Esophagus muscularis mucosa (tissue), 4 donors: ENCODE measurements around the gene TPR. TPM values are rescaled to one million over a fixed set of nuclear protein-coding genes. Genes with fewer than 3 reads are reported as not detected.

Experiments
- DNase-seq: peaks from one replicate; pipeline ENCODE4 v3.0.0-alpha.2; 2017; ENCODE audit errors: extremely low spot score
- H3K27ac ChIP-seq, 4 donors: fragments of 200-600 bp; sonication (generic); replicated peaks in 1 of 4; 1 replicate in 3 of 4; 2 replicates in 1 of 4; pipeline ENCODE4 v1.5.1; 2016 to 2019; ENCODE audit warnings: mild to moderate bottlenecking in 1 of 4
- H3K27me3 ChIP-seq, 4 donors: fragments of 200-600 bp; sonication (generic); one replicate each; pipeline versions ENCODE4 v1.5.1 to v1.6.0; 2016 to 2019
- H3K36me3 ChIP-seq, 4 donors: fragments of 200-600 bp; sonication (generic); one replicate each; pipeline ENCODE4 v1.5.1; 2016 to 2019
- H3K4me1 ChIP-seq, 4 donors: fragments of 200-600 bp; sonication (generic); one replicate each; pipeline ENCODE4 v1.5.1; 2016 to 2019
- H3K4me3 ChIP-seq, 4 donors: fragments of 200-600 bp; sonication (generic); 1 replicate in 2 of 4; 2 replicates in 2 of 4; pipeline ENCODE4 v1.5.1; 2016 to 2019; ENCODE audit warnings: mild to moderate bottlenecking in 4 of 4, moderate library complexity in 1 of 4
- H3K9me3 ChIP-seq, 4 donors: fragments of 200-600 bp; sonication (generic); 1 replicate in 3 of 4; 2 replicates in 1 of 4; pipeline ENCODE4 v1.5.1; 2016 to 2019
- CTCF ChIP-seq, 3 experiments: fragments of 200-600 bp in 2 of 3; fragments of 450-650 bp in 1 of 3; sonication (generic) in 2 of 3; IDR thresholded peaks; one replicate each; pipeline ENCODE4 v1.5.1; 2017 to 2019; ENCODE audit warnings: antibody characterized with exemption in 3 of 3, mild to moderate bottlenecking in 2 of 3, moderate library complexity in 1 of 3
- EP300 ChIP-seq: sonication (generic); formaldehyde crosslinking; IDR thresholded peaks from one replicate; pipeline ENCODE4 v1.6.1; 2017; ENCODE audit warnings: antibody characterized with exemption
- POLR2A ChIP-seq: fragments of 450-650 bp; IDR thresholded peaks from one replicate; pipeline ENCODE4 v1.6.1; 2017; ENCODE audit warnings: antibody characterized with exemption, moderate library complexity, mild to moderate bottlenecking, low read depth
- POLR2AphosphoS5 ChIP-seq, 2 donors: sonication (generic); formaldehyde crosslinking; IDR thresholded peaks; one replicate each; pipeline ENCODE4 v1.6.1; 2017; ENCODE audit warnings: antibody characterized with exemption in 2 of 2
- WGBS: methylation state at CpG from one replicate; pipeline ENCODE4 v1.1.5; 2018; 5-methylcytosine and 5-hydroxymethylcytosine counted together
- intact Hi-C: fragments of 100-400 bp; cut with DNase I; formaldehyde crosslinking; loops from one replicate; pipeline ENCODE4 v1.15.1; 2023
- total RNA-seq, 4 donors: library from RNA; depleted of rRNA; stranded (reverse); fragments of >200 nt; gene quantifications; one replicate each; pipeline versions ENCODE4 v1.1.0 to v1.2.1, GENCODE V29; 2016

The TPR gene
- total RNA-seq, 4 donors from 2014 or later, result 61.6 to 78.3 (median 72.8) TPM

GRCh38 chr1:186303911-186304310 lies 71.1 kb downstream of the TPR start:
- intact Hi-C loops, result no loop called here

DNA sequence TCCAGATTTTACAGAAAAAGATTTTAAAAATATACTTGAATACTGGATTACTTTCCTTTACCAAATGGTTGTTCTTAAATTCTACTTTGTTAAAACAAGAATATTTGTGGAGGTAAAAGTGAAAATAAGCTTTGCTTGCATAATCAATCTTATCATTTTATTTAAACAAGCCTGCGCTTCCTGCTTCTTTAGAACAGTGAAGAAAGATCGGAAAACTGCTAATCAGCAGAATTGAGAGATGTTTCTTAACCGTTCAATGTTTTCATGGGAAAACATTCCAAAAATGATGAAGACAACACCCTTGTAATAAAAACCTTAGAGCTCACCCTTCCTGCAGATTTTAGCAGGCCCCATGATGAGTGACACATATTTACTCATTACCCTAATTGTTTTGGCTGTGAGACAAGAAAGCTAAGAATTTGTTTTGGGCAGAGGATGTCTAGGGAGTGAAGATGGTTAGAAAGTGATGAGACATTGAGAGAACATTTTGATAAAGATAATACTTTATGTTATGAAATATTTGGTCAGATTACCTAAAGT lies 72.6 kb downstream of the TPR start:
- 82% methylated on average over 3 of the region's 3 CpGs for WGBS
- TF ChIP-seq POLR2A (no peak), CTCF (IDR thresholded peaks at IDR 0.05) (no peak), POLR2AphosphoS5 (IDR thresholded peaks at IDR 0.05) (no peak), EP300 (no peak)
- intact Hi-C loops, result no loop called here
- no peak for DNase-seq
- H3K4me3 ChIP-seq, result no peak overlapping the region
- no peaks in the 10 kb centered on the region for H3K27me3 ChIP-seq
- H3K36me3 ChIP-seq, result no peaks in the 10 kb centered on the region
- H3K4me1 ChIP-seq, result peaks cover 0 to 7% (median 4%) of the 10 kb centered on the region in 4 donors
- H3K9me3 ChIP-seq, result no peaks in the 10 kb centered on the region
- no peak overlapping the region for H3K27ac ChIP-seq

More at GRCh38 chr1:186303911-186304310, 71.1 kb downstream of the TPR start:
- no peak overlapping the region for H3K27ac ChIP-seq
- H3K9me3 ChIP-seq, result no peaks in the 10 kb centered on the region
- no peak overlapping the region for H3K4me3 ChIP-seq
- H3K27me3 ChIP-seq, result no peaks in the 10 kb centered on the region
- peaks cover 0 to 7% (median 4%) of the 10 kb centered on the region in 4 donors for H3K4me1 ChIP-seq
- H3K36me3 ChIP-seq, result no peaks in the 10 kb centered on the region
- DNase-seq, result no peak
- WGBS, result 60% methylated on average over 2 of the region's 2 CpGs
- no peak for TF ChIP-seq EP300

DNA sequence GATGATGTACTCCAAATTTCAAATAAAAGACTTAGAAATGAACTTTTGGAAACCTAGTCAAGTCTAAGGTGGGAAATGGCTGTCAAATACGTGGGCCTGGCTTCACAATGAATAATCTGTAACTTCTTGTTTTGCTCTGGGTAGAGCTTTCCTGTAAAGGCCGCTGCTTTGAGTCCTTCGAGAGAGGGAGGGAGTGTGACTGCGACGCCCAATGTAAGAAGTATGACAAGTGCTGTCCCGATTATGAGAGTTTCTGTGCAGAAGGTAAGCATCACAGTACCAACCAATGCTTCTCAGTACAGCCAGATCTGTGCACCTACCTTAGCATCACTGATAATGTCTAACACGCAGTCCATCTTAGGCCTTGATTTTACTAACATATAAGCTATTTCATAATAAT lies 73.6 kb downstream of the TPR start:
- no peak for DNase-seq
- no peaks in the 10 kb centered on the region for H3K36me3 ChIP-seq
- WGBS, result 87% methylated on average over 7 of the region's 7 CpGs
- intact Hi-C loops, result no loop called here
- no peaks in the 10 kb centered on the region for H3K9me3 ChIP-seq
- peaks cover 0 to 7% (median 4%) of the 10 kb centered on the region in 4 donors for H3K4me1 ChIP-seq
- TF ChIP-seq POLR2AphosphoS5 (IDR thresholded peaks at IDR 0.05) (no peak), CTCF (IDR thresholded peaks at IDR 0.05) (no peak), POLR2A (no peak), EP300 (no peak)
- H3K27me3 ChIP-seq, result no peaks in the 10 kb centered on the region
- no peak overlapping the region for H3K4me3 ChIP-seq
- H3K27ac ChIP-seq, result no peak overlapping the region

GRCh38 chr1:186300056-186300455 lies 75.0 kb downstream of the TPR start:
- Histone ChIP-seq H3K27me3 (no peaks in the 10 kb centered on the region), H3K9me3 (no peaks in the 10 kb centered on the region), H3K4me3 (no peak overlapping the region), H3K36me3 (no peaks in the 10 kb centered on the region), H3K4me1 (peaks cover 0 to 7% (median 2%) of the 10 kb centered on the region in 4 donors), H3K27ac (no peak overlapping the region)
- TF ChIP-seq POLR2A (no peak), CTCF (IDR thresholded peaks at IDR 0.05) (no peak), EP300 (no peak), POLR2AphosphoS5 (IDR thresholded peaks at IDR 0.05) (no peak)
- DNase-seq, result no peak
- intact Hi-C loops, result no loop called here
- 89% methylated on average over 6 of the region's 6 CpGs for WGBS

- no peak for DNase-seq
- TF ChIP-seq POLR2AphosphoS5 (IDR thresholded peaks at IDR 0.05) (no peak), EP300 (no peak), CTCF (IDR thresholded peaks at IDR 0.05) (no peak)
- Histone ChIP-seq H3K9me3 (no peaks in the 10 kb centered on the region), H3K27me3 (no peaks in the 10 kb centered on the region), H3K4me3 (no peak overlapping the region), H3K27ac (no peak overlapping the region), H3K4me1 (peaks cover 0 to 7% (median 2%) of the 10 kb centered on the region in 4 donors), H3K36me3 (no peaks in the 10 kb centered on the region)
- 88% methylated on average over 2 of the region's 2 CpGs for WGBS
- intact Hi-C loops, result no loop called here
These were observed 75.5 kb downstream of the TPR start for GRCh38 chr1:186299570-186299969.
